Activated CD4-positive, alpha-beta T cell treated with anti-CD3 and anti-CD28 coated beads, Interleukin-2, Interleukin-6, amounts not matched to agents 100 ng/mL and 50 ng/mL, durations not matched to agents 16 hours and 8 hours (primary cell): ENCODE measurements around the gene EHMT1.
A peak's percentile ranks its signal among the peaks of the same experiment; 100 is the strongest.
"Not testable (repeated sequence)": the region's sequence is repeated elsewhere in the genome, so short reads cannot be mapped to it uniquely, and the experiment has no call there.

Experiments
- DNase-seq: peaks from one replicate; pipeline ENCODE4 v3.0.0-alpha.2; 2020

EHMT1 gene

GRCh38 chr9:137876269-137876668 is 257.5 kb downstream of the EHMT1 start:
- DNase-seq, result no peak

GRCh38 chr9:137876781-137877386 is 258.1 kb downstream of the EHMT1 start:
- DNase-seq, result no peak

- not testable (repeated sequence) for DNase-seq
Measured at GRCh38 chr9:137877506-137878122, 258.8 kb downstream of the EHMT1 start, which contains the start of gene CACNA1B. Gene CACNA1B (plus strand): TSS chr9:137877782. CDS start chr9:137877934, 152 bp downstream.

GRCh38 chr9:137878146-137878941 is 259.5 kb downstream of the EHMT1 start:
- DNase-seq, result peak; percentile 34

- no peak for DNase-seq
Measured at GRCh38 chr9:137879052-137879451, 260.2 kb downstream of the EHMT1 start.

- DNase-seq, result no peak
Measured at GRCh38 chr9:137879566-137880150, 260.9 kb downstream of the EHMT1 start.

- DNase-seq, result no peak
Measured at GRCh38 chr9:137880160-137880975, 261.6 kb downstream of the EHMT1 start.

GRCh38 chr9:137880976-137881530 is 262.2 kb downstream of the EHMT1 start:
- no peak for DNase-seq

GRCh38 chr9:137881591-137882505 is 263.0 kb downstream of the EHMT1 start:
- DNase-seq, result no peak

- no peak for DNase-seq
Measured at GRCh38 chr9:137882506-137882821, 263.7 kb downstream of the EHMT1 start.

- DNase-seq, result not testable (repeated sequence)
Measured at GRCh38 chr9:137883977-137884376, 265.2 kb downstream of the EHMT1 start.

GRCh38 chr9:137884547-137884946 is 265.7 kb downstream of the EHMT1 start:
- DNase-seq, result peak; percentile 14

GRCh38 chr9:137885121-137885520 is 266.3 kb downstream of the EHMT1 start:
- not testable (repeated sequence) for DNase-seq
